Kidney (tissue), 14 donors: ENCODE data around the gene CST6. TPM values are rescaled to one million over a fixed set of nuclear protein-coding genes. Genes with fewer than 3 reads are reported as not detected.

Experiments used
- DNase-seq, 5 donors: peaks; one replicate each; pipeline ENCODE4 v3.0.0-alpha.2; 2013 to 2020
- FAIRE-seq: peaks from 2 replicates; lab custom pipeline; 2012; peaks lifted over from hg19 to GRCh38; lab: Jason Lieb, UNC
- H3K27ac ChIP-seq, 2 donors: one replicate each; pipeline ENCODE4 v1.7.0; 2013; ENCODE audit warnings: low read depth in 2 of 2, low read length in 2 of 2, inconsistent platforms in 1 of 2
- H3K27me3 ChIP-seq: one replicate; pipeline ENCODE4 v1.7.1; 2013; ENCODE audit warnings: low read length, inconsistent platforms; ENCODE audit not compliant: control insufficient read depth, insufficient read depth
- H3K36me3 ChIP-seq, 3 donors: one replicate each; pipeline versions ENCODE4 v1.7.0 to v1.7.1; 2013; ENCODE audit warnings: low read length in 3 of 3, control low read depth in 1 of 3, inconsistent platforms in 1 of 3; ENCODE audit not compliant: insufficient read depth in 3 of 3, control insufficient read depth in 2 of 3
- H3K4me1 ChIP-seq, 3 donors: one replicate each; pipeline versions ENCODE4 v1.7.0 to v1.7.1; 2013; ENCODE audit warnings: low read length in 3 of 3, inconsistent platforms in 1 of 3, low read depth in 1 of 3; ENCODE audit not compliant: control insufficient read depth in 2 of 3, insufficient read depth in 2 of 3
- H3K4me3 ChIP-seq, 3 donors: one replicate each; pipeline versions ENCODE4 v1.7.0 to v1.8.1; 2013; ENCODE audit warnings: low read length in 3 of 3, control low read depth in 1 of 3, inconsistent platforms in 1 of 3
- H3K9ac ChIP-seq, 3 donors: one replicate each; pipeline versions ENCODE4 v1.7.0 to v1.7.1; 2013; ENCODE audit warnings: low read length in 3 of 3, control low read depth in 1 of 3, inconsistent platforms in 1 of 3
- H3K9me3 ChIP-seq, 3 donors: one replicate each; pipeline versions ENCODE4 v1.7.0 to v1.7.1; 2013; ENCODE audit warnings: low read length in 3 of 3, control low read depth in 1 of 3, inconsistent platforms in 1 of 3; ENCODE audit not compliant: control insufficient read depth in 2 of 3, insufficient read depth in 1 of 3
- intact Hi-C: fragments of 100-400 bp; cut with DNase I; formaldehyde crosslinking; loops from one replicate; pipeline ENCODE4 v1.11.1; 2022
- polyA plus RNA-seq: library from polyadenylated mRNA; stranded (reverse); fragments of 350-450 nt; fragmentation: Illumina TruSeq; extraction: RNeasy Lipid Tissue Mini Kit (QIAGEN cat#74804); gene quantifications from one replicate; pipeline ENCODE4 v1.2.3, GENCODE V29; 2014; ENCODE audit warnings: low read depth, low replicate concordance; ENCODE audit not compliant: insufficient read depth
- total RNA-seq: library from RNA; stranded (reverse); fragmentation: NEBNext Ultra II Directional; extraction: Animal tissue kit (Norgen Biotek cat#: 25700); gene quantifications from one replicate; pipeline ENCODE4 v1.2.1, GENCODE V29; 2021
- TF ChIP-seq, protein P1 (sequence below): IDR thresholded peaks from 3 replicates; pipeline ENCODE4 v1.5.1; 2012; ENCODE audit warnings: mild to moderate bottlenecking, moderate library complexity, borderline replicate concordance; ENCODE audit not compliant: insufficient read depth; ENCODE audit errors: extremely low read depth
- donor health status: control.
- donor health status: control.
- donor health status: control.
- donor health status: control.
- donor health status: control.
- donor health status: DM: yes; HTN: yes; CAD: no.
- donor health status: Normal renal cell carcinoma (clear cell type).

CST6 gene
- total and polyA plus RNA-seq, 2 donors from 2014 or later, result 1.2 to 5.9 TPM

DNA sequence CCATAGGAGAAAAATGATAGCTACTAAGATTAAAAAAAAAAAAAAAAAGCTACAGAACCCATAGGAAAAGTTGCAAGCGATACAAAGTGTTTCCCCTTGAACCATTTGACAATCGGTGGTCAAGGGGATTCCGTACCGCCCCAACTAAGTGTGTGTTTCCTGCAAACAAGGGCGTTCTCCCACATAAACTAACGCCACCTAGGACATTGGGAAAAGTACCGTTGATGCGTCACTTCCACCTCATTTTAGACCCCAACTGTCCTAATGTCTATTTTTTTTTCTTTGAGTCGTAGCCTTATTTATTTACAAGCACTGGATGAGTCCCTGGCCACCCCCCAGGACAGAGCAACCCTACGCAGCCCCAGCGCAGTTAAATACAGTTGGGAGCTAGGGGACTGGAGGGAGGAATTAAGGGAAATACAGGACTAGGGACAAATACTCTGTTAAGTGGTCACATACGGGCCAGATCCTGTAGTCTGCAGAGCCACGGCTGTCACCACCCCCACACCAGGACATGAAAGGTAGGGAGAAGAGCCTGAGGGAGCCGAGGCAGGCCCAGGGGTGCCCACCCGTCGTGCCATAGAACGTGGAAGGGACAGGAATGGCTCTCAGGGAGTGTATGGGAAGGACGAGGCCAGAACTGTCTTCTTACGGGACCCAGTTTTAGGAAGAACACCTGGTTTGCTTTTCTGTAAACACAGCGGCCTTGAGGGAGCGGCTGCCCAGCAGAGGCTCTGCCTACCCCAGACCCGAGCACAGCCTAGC, 28.8 kb upstream of the CST6 start:
- Histone ChIP-seq H3K4me1 (no peaks in the 10 kb centered on the region), H3K9me3 (no peaks in the 10 kb centered on the region), H3K4me3 (no peak overlapping the region), H3K36me3 (peaks cover 0 to 8% (median 0%) of the 10 kb centered on the region in 3 donors), H3K27ac (no peak overlapping the region), H3K27me3 (no peaks in the 10 kb centered on the region), H3K9ac (no peak overlapping the region)
- DNase-seq (peak in 1 of 5 donors; percentile 37), FAIRE-seq (no peak)
- TF ChIP-seq, protein P1, sequence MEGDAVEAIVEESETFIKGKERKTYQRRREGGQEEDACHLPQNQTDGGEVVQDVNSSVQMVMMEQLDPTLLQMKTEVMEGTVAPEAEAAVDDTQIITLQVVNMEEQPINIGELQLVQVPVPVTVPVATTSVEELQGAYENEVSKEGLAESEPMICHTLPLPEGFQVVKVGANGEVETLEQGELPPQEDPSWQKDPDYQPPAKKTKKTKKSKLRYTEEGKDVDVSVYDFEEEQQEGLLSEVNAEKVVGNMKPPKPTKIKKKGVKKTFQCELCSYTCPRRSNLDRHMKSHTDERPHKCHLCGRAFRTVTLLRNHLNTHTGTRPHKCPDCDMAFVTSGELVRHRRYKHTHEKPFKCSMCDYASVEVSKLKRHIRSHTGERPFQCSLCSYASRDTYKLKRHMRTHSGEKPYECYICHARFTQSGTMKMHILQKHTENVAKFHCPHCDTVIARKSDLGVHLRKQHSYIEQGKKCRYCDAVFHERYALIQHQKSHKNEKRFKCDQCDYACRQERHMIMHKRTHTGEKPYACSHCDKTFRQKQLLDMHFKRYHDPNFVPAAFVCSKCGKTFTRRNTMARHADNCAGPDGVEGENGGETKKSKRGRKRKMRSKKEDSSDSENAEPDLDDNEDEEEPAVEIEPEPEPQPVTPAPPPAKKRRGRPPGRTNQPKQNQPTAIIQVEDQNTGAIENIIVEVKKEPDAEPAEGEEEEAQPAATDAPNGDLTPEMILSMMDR, result no peak
- intact Hi-C loops, result loop anchor here (10.0 kb wide), 1 partner anchor 98 kb away; the partner anchor contains the start of gene FIBP

DNA sequence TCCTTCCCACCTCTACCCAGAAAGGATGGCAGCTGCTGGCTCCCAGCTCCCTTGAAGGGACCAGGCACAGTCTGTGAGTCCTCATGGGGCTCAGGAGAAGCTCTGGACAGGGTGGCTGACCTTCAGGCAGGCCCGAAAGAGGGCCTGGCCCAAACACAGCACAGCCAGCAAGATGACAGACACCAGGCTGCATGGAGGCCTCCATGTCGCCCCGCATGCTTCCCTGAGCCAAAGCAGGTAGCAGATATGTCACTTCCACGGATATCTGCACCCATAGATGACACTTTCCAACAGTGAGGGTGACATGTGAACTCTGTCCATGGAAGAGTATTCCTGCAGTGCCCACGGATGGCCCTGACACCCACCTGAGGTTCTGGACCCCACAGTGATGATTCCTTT, 28.2 kb upstream of the CST6 start:
- intact Hi-C loops, result loop anchor here (10.0 kb wide), 1 partner anchor 99 kb away; the partner anchor contains the start of gene FIBP

DNA sequence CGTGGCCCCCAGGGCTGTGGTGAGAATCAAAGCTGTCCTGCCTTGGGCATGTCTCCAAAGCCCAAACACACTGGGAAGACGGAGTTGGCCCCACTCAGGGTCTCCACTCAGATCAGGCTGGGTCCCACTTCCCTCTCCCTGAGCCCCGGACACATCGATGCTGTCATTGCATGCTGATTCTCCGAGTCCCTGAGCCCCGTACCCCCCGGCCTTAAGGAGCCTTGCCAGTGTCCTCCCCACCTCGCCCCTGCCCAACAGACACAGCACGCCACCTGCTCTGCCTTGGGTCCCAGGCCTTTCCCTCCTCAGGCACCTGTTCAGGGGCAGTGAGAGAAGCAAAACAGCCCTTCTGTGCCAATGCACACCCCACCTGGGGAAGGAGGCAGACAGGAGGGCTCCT, 24.5 kb upstream of the CST6 start:
- H3K4me1 ChIP-seq, result no peaks in the 10 kb centered on the region
- no peak overlapping the region for H3K4me3 ChIP-seq
- H3K9ac ChIP-seq, result no peak overlapping the region
- TF ChIP-seq, protein P1, result no peak
- no peak overlapping the region for H3K27ac ChIP-seq
- FAIRE-seq, result no peak
- peak in 1 of 5 donors; percentile 66 for DNase-seq
- H3K27me3 ChIP-seq, result no peaks in the 10 kb centered on the region
- intact Hi-C loops, result loop anchor here (10.0 kb wide), 1 partner anchor 103 kb away; the partner anchor contains the start of gene FIBP
- no peaks in the 10 kb centered on the region for H3K9me3 ChIP-seq
- H3K36me3 ChIP-seq, result no peaks in the 10 kb centered on the region

More for the DNA sequence above, 28.2 kb upstream of the CST6 start:
- no peak for FAIRE-seq
- Histone ChIP-seq H3K27ac (no peak overlapping the region), H3K9ac (no peak overlapping the region), H3K4me1 (no peaks in the 10 kb centered on the region), H3K4me3 (no peak overlapping the region), H3K36me3 (peaks cover 0 to 8% (median 0%) of the 10 kb centered on the region in 3 donors), H3K27me3 (no peaks in the 10 kb centered on the region), H3K9me3 (no peaks in the 10 kb centered on the region)
- TF ChIP-seq, protein P1, result no peak
- peak in 1 of 5 donors; percentile 33 for DNase-seq
